GM12801 (cell line): Measurements from ENCODE around the gene OPTN.

Experiments used
- CTCF ChIP-seq: IDR thresholded peaks from one replicate; pipeline ENCODE4 v1.5.1; 2011; ENCODE audit warnings: control low read depth; ENCODE audit not compliant: insufficient read length; ENCODE audit errors: extremely low read depth

OPTN gene

GRCh38 chr10:13067431-13067830 lies 32.5 kb upstream of the OPTN start:
- TF ChIP-seq CTCF, result no peak

DNA sequence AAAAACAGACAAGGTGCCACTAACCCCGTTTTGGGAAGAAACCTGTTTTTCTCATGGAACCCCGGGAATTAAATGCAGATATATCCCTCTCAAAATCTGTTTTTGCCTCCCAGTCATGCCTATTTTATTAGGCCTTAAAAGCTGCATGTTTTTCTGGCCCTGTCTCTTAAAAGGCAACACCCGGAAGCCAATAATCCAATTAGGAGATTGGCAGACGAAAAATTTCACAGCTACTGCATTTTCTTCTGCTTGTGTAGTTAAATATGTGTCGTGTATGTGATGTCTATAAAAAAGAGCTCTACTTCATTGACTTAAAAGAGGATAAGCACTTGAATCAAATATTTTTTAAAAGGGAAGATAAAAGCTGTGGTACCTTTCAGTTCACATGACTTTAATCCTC lies 31.9 kb upstream of the OPTN start:
- TF ChIP-seq CTCF, result no peak

- TF ChIP-seq CTCF, result no peak
Measured at GRCh38 chr10:13068484-13068883, 31.5 kb upstream of the OPTN start.

DNA sequence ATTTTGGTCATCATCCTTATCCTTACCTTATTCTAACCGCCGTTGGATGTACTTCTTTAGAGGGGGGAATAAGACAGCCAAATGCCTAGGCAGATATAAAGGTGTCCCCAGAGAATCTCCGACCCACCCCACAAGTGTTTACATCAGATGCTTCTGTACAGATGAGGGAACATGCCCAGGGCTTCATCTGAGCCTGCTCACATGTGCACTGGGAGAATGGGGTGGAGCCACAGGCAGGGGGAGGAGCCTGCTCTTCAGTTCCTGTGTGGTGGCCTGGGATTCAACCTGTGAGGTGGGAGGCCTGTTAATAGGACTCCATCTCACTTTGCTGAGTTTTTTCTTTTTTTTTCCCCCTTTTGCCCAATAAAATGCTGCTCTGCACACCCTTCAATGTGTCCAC lies 27.6 kb upstream of the OPTN start:
- TF ChIP-seq CTCF, result no peak

DNA sequence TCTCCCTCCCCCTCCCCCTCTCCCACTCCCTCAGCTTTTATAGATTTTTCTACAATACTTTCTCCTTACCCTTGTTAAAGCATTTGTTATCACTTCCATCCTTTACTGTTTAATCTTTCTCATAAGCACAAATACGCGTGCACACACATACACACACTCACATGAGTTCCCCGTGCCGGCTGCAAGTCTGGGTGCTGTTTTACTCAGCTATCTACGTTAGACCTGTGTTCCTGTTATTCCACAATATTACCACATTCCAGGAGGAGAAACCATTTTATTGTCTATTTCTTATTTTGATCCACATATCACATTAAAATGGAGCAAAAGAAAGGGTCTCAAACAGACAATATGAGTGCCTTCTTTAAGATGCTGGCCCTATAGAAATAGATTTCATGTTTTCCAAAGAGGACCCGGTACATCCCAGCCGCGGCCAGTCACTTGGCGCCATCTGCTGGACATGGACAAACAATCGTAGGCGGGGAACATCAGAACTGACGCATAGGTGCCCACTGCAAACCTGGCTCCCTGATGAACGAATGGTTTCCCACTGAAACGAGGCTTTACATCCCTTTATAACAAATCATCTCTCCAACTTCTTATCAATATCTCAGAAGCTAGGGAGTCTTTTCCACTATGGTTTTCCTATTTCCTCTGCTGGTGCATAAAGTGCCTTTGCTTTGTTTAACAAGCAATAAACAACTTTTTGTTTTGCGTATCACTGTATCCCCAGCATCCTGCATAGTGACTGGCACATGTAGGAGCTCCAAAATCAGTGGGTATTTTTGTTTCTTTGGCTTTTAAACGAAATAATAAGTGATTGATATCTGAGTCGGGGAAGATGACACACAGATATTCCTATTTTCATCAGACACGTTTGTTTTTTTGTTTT lies 25.2 kb upstream of the OPTN start:
- TF ChIP-seq CTCF, result no peak

GRCh38 chr10:13078912-13079775 lies 20.8 kb upstream of the OPTN start:
- TF ChIP-seq CTCF, result no peak

- no peak for TF ChIP-seq CTCF
Measured at GRCh38 chr10:13079776-13080050, 20.2 kb upstream of the OPTN start.
